ENCODE results near the gene RAB10.

GRCh38 chr2:26178746-26179436 is 145.0 kb downstream of the RAB10 start:
- TF ChIP-seq CTCF (conservative IDR thresholded peaks at IDR 0.05) = no peak
- no peak for TF ChIP-seq ZFX (IDR thresholded peaks at IDR 0.05)

Data from C4-2B (cell line).